ENCODE data around the gene CTNNA1. TPM values are rescaled to one million over a fixed set of nuclear protein-coding genes. Genes with fewer than 3 reads are reported as not detected.

The CTNNA1 gene
- polyA plus RNA-seq, 1 donor (not counting 4 experiments of a cell fraction or from before 2014, with no cell fraction given) = 119 TPM

DNA sequence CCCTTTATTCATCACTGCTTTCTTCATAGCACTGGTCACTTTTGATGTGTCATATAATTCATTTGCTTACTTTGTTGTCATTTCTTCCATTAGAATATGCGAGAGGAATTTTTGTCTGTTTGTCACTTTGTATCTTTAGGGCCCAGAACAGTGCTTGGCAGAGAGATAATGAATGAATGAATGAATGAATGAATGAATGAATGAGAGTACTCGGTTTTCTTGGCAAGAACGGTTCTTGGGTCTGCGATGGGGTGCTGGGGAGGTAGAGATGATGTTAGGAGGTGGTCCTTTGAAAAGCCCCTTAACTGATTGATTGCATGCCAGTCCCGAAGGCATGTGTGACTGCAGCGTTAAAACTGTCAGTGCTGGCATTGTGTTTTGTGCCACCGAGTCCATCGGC is 174.3 kb downstream of the CTNNA1 start:
- FAIRE-seq (no peak), DNase-seq (ENCODE audit: low read depth, low spot score) (no peak)
- TF ChIP-seq EZH2 (IDR thresholded peaks at IDR 0.05; ENCODE audit: low read length) = no peak
- TF ChIP-seq, protein P1, sequence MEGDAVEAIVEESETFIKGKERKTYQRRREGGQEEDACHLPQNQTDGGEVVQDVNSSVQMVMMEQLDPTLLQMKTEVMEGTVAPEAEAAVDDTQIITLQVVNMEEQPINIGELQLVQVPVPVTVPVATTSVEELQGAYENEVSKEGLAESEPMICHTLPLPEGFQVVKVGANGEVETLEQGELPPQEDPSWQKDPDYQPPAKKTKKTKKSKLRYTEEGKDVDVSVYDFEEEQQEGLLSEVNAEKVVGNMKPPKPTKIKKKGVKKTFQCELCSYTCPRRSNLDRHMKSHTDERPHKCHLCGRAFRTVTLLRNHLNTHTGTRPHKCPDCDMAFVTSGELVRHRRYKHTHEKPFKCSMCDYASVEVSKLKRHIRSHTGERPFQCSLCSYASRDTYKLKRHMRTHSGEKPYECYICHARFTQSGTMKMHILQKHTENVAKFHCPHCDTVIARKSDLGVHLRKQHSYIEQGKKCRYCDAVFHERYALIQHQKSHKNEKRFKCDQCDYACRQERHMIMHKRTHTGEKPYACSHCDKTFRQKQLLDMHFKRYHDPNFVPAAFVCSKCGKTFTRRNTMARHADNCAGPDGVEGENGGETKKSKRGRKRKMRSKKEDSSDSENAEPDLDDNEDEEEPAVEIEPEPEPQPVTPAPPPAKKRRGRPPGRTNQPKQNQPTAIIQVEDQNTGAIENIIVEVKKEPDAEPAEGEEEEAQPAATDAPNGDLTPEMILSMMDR (optimal IDR thresholded peaks at IDR 0.05 in 1 of 3, IDR thresholded peaks at IDR 0.05 in 1 of 3, conservative IDR thresholded peaks at IDR 0.05 in 1 of 3; ENCODE audit: extremely low read depth in 1 of 3, insufficient read depth in 2 of 3, low read length in 3 of 3) = no peak
- H3K4me3 ChIP-seq (ENCODE audit: control insufficient read depth in 2 of 3, extremely low read depth in 1 of 3, insufficient read depth in 2 of 3, low read depth in 1 of 3, low read length in 3 of 3) = no peak overlapping the region
- H3K27ac ChIP-seq (ENCODE audit: control insufficient read depth, insufficient read depth, low read length) = no peak overlapping the region
- no peak overlapping the region for H2AFZ ChIP-seq (ENCODE audit: control insufficient read depth, low read length)
- dilution Hi-C loops (cut with MboI; ENCODE audit: extremely low pct_ligation_motif_present, low sequenced_read_pairs) = no loop called here
- H3K9me1 ChIP-seq (ENCODE audit: control insufficient read depth, extremely low read depth, insufficient read depth, low read length) = no peaks in the 10 kb centered on the region
- peaks cover 2% of the 10 kb centered on the region for H3K79me2 ChIP-seq (ENCODE audit: control insufficient read depth, insufficient read depth, low read length)
- H3K4me1 ChIP-seq (ENCODE audit: control insufficient read depth, extremely low read depth, insufficient read depth, low read length) = no peaks in the 10 kb centered on the region
- no peaks in the 10 kb centered on the region for H3K27me3 ChIP-seq (ENCODE audit: control insufficient read depth, extremely low read depth, insufficient read depth, low read length)
- H3K9me3 ChIP-seq (ENCODE audit: control insufficient read depth, low read depth, low read length) = no peaks in the 10 kb centered on the region
- no peaks in the 10 kb centered on the region for H4K20me1 ChIP-seq (ENCODE audit: control insufficient read depth, extremely low read depth, insufficient read depth, low read length)
- H3K4me2 ChIP-seq (ENCODE audit: control insufficient read depth, extremely low read depth, insufficient read depth, low read depth, low read length) = no peak overlapping the region
- H3K9ac ChIP-seq (ENCODE audit: control insufficient read depth, extremely low read depth, insufficient read depth, low read length) = no peak overlapping the region
- peaks cover 65% of the 10 kb centered on the region in 2 experiments for H3K36me3 ChIP-seq (ENCODE audit: control insufficient read depth in 2 of 2, extremely low read depth in 1 of 2, insufficient read depth in 2 of 2, low read length in 2 of 2)

DNA sequence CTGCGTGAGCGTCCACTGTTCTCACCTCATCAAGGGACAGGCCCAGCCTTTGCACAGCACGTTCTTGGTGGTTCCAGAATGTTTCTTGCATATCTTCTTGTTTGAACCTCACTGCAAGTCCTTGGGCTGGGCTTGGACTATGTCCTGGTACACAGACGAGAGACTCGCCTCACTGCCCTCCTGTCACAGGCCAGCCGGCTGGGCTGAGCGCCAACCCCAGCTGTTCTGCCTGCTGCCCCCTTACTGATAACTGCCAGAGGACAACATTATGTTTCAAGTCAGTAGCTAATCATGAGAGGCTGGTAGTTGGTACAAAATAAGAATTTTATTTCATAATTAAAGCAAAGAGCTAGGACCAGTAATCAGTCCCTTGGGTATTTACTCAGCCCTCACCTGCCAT is 174.8 kb downstream of the CTNNA1 start:
- FAIRE-seq = no peak
- dilution Hi-C loops (cut with MboI; ENCODE audit: extremely low pct_ligation_motif_present, low sequenced_read_pairs) = no loop called here
- H4K20me1 ChIP-seq (ENCODE audit: control insufficient read depth, extremely low read depth, insufficient read depth, low read length) = no peaks in the 10 kb centered on the region
- H3K4me3 ChIP-seq (ENCODE audit: control insufficient read depth in 2 of 3, extremely low read depth in 1 of 3, insufficient read depth in 2 of 3, low read depth in 1 of 3, low read length in 3 of 3) = no peak overlapping the region
- no peak for DNase-seq (ENCODE audit: low read depth, low spot score)
- no peaks in the 10 kb centered on the region for H3K9me3 ChIP-seq (ENCODE audit: control insufficient read depth, low read depth, low read length)
- no peak for TF ChIP-seq EZH2 (IDR thresholded peaks at IDR 0.05; ENCODE audit: low read length)
- TF ChIP-seq, protein P1 (optimal IDR thresholded peaks at IDR 0.05 in 1 of 3, IDR thresholded peaks at IDR 0.05 in 1 of 3, conservative IDR thresholded peaks at IDR 0.05 in 1 of 3; ENCODE audit: extremely low read depth in 1 of 3, insufficient read depth in 2 of 3, low read length in 3 of 3) = no peak
- H3K9ac ChIP-seq (ENCODE audit: control insufficient read depth, extremely low read depth, insufficient read depth, low read length) = no peak overlapping the region
- H3K27ac ChIP-seq (ENCODE audit: control insufficient read depth, insufficient read depth, low read length) = no peak overlapping the region
- peaks cover 2% of the 10 kb centered on the region for H3K79me2 ChIP-seq (ENCODE audit: control insufficient read depth, insufficient read depth, low read length)
- H3K4me1 ChIP-seq (ENCODE audit: control insufficient read depth, extremely low read depth, insufficient read depth, low read length) = no peaks in the 10 kb centered on the region
- no peak overlapping the region for H3K4me2 ChIP-seq (ENCODE audit: control insufficient read depth, extremely low read depth, insufficient read depth, low read depth, low read length)
- H3K27me3 ChIP-seq (ENCODE audit: control insufficient read depth, extremely low read depth, insufficient read depth, low read length) = no peaks in the 10 kb centered on the region
- peaks cover 67 to 69% of the 10 kb centered on the region in 2 experiments for H3K36me3 ChIP-seq (ENCODE audit: control insufficient read depth in 2 of 2, extremely low read depth in 1 of 2, insufficient read depth in 2 of 2, low read length in 2 of 2)
- H3K9me1 ChIP-seq (ENCODE audit: control insufficient read depth, extremely low read depth, insufficient read depth, low read length) = no peaks in the 10 kb centered on the region
- no peak overlapping the region for H2AFZ ChIP-seq (ENCODE audit: control insufficient read depth, low read length)

Measured in keratinocyte (primary cell).